22Rv1 (cell line): ENCODE measurements around the gene SULT1A2.

Source experiments
- CTCF ChIP-seq: fragments of 450-650 bp; IDR thresholded peaks from 2 replicates; pipeline ENCODE4 v1.5.1; 2017; ENCODE audit warnings: mild to moderate bottlenecking
- ZFX ChIP-seq: fragments of 450-650 bp; IDR thresholded peaks from 2 replicates; pipeline ENCODE4 v1.6.1; 2017; ENCODE audit warnings: antibody characterized with exemption, borderline replicate concordance

GRCh38 chr16:28604186-28604565 is 7.3 kb upstream of the SULT1A2 start:
- TF ChIP-seq CTCF (no peak), ZFX (no peak)
